HL-60 (cell line): ENCODE results near the gene CACNA2D1.

ENCODE experiments used
- CTCF ChIP-seq: IDR thresholded peaks from one replicate; pipeline ENCODE4 v1.5.1; 2011; ENCODE audit warnings: low read length, control low read depth, inconsistent platforms; ENCODE audit not compliant: insufficient read depth
- POLR2AphosphoS5 ChIP-seq: IDR thresholded peaks from 2 replicates; pipeline ENCODE4 v1.6.1; 2012; ENCODE audit warnings: low read depth
- REST ChIP-seq: IDR thresholded peaks from 2 replicates; pipeline ENCODE4 v1.6.1; 2012; ENCODE audit warnings: low read depth; ENCODE audit not compliant: insufficient replicate concordance
- SPI1 ChIP-seq: IDR thresholded peaks from 2 replicates; pipeline ENCODE4 v1.6.1; 2012; ENCODE audit warnings: low read depth, mild to moderate bottlenecking, borderline replicate concordance

GRCh38 chr7:82417898-82418297, 25.7 kb downstream of the CACNA2D1 start:
- TF ChIP-seq CTCF (no peak), POLR2AphosphoS5 (no peak), SPI1 (no peak), REST (no peak)
